B cell (primary cell): Measurements from ENCODE around the gene UBE2O. TPM values are rescaled to one million over a fixed set of nuclear protein-coding genes. Genes with fewer than 3 reads are reported as not detected.

ENCODE experiments used
- ATAC-seq: fragments of 200-7000 bp; cut with Tn5 transposase; one replicate; pipeline ENCODE4 v1.10.0; 2021; ENCODE audit warnings: low read depth, mild to moderate bottlenecking, moderate number of reproducible peaks, moderate library complexity
- CTCF ChIA-PET: fragments of 350-600 bp; sonication (Branson Sonifier 250); formaldehyde crosslinking; loops from one replicate; lab custom pipeline; 2021; ENCODE audit warnings: antibody characterized with exemption, inconsistent platforms; lab: Charles Lee
- POLR2A ChIA-PET: fragments of 350-600 bp; sonication (Branson Sonifier 250); formaldehyde crosslinking; loops from one replicate; lab custom pipeline; 2021; ENCODE audit warnings: antibody characterized with exemption; lab: Charles Lee
- DNase-seq: peaks from one replicate; pipeline ENCODE4 v3.0.0; 2013
- H2AFZ ChIP-seq: 2 replicates; pipeline ENCODE4 v1.6.1; 2012; ENCODE audit warnings: mild to moderate bottlenecking, low read depth, low read length; ENCODE audit not compliant: insufficient read depth, poor library complexity, severe bottlenecking
- H3K27ac ChIP-seq, 2 donors: 1 replicate in 1 of 2; 2 replicates in 1 of 2; pipeline ENCODE4 v1.5.1; 2012 to 2013; ENCODE audit warnings: low read length in 2 of 2, mild to moderate bottlenecking in 2 of 2, moderate library complexity in 1 of 2
- H3K27me3 ChIP-seq, 4 experiments: fragments of 200-600 bp in 1 of 4; sonication (generic) in 1 of 4; replicated peaks in 1 of 4; 1 replicate in 2 of 4; 2 replicates in 2 of 4; pipeline versions ENCODE4 v1.6.1 to v1.7.0; 2013 to 2016; ENCODE audit warnings: low read length in 3 of 4, mild to moderate bottlenecking in 2 of 4, mixed read lengths in 1 of 4, moderate library complexity in 1 of 4; ENCODE audit not compliant: insufficient read depth in 4 of 4, control insufficient read depth in 3 of 4; ENCODE audit errors: control extremely low read depth in 1 of 4
- H3K36me3 ChIP-seq, 2 experiments: replicated peaks in 1 of 2; 1 replicate in 1 of 2; 2 replicates in 1 of 2; pipeline versions ENCODE4 v1.6.1 to v1.7.1; 2013; ENCODE audit warnings: low read length in 1 of 2; ENCODE audit not compliant: insufficient read depth in 2 of 2, control insufficient read depth in 1 of 2; ENCODE audit errors: control extremely low read depth in 1 of 2, extremely low read depth in 1 of 2
- H3K4me1 ChIP-seq, 2 donors: fragments of 200-600 bp in 1 of 2; sonication (generic) in 1 of 2; 1 replicate in 1 of 2; 2 replicates in 1 of 2; pipeline versions ENCODE4 v1.5.1 to v1.6.1; 2013 to 2017; ENCODE audit warnings: low read length in 2 of 2; ENCODE audit not compliant: control insufficient read depth in 2 of 2, insufficient read depth in 2 of 2
- H3K4me2 ChIP-seq: replicated peaks from 2 replicates; pipeline ENCODE3; 2012; ENCODE audit warnings: mild to moderate bottlenecking, low read depth, low read length; ENCODE audit not compliant: poor library complexity, severe bottlenecking
- H3K4me3 ChIP-seq, 5 experiments: fragments of 200-600 bp in 1 of 5; sonication (generic) in 1 of 5; 1 replicate in 3 of 5; 2 replicates in 2 of 5; pipeline versions ENCODE4 v1.5.1 to v1.7.0; 2011 to 2016; ENCODE audit warnings: low read length in 4 of 5, mild to moderate bottlenecking in 4 of 5, low read depth in 2 of 5, control low read depth in 1 of 5, moderate library complexity in 1 of 5; ENCODE audit not compliant: insufficient read depth in 1 of 5; ENCODE audit errors: control extremely low read depth in 1 of 5, extremely low read depth in 1 of 5
- H3K79me2 ChIP-seq: fragments of 200-600 bp; sonication (generic); one replicate; pipeline ENCODE4 v1.6.0; 2016; ENCODE audit warnings: low read length; ENCODE audit not compliant: control insufficient read depth, insufficient read depth
- H3K9ac ChIP-seq: fragments of 200-600 bp; sonication (generic); 2 replicates; pipeline ENCODE4 v1.6.1; 2017; ENCODE audit warnings: mild to moderate bottlenecking, low read length, moderate library complexity
- H3K9me3 ChIP-seq, 3 donors: one replicate each; pipeline versions ENCODE4 v1.6.1 to v1.7.1; 2013; ENCODE audit warnings: low read length in 2 of 3; ENCODE audit not compliant: control insufficient read depth in 2 of 3, insufficient read depth in 1 of 3; ENCODE audit errors: control extremely low read depth in 1 of 3
- H4K20me1 ChIP-seq: 2 replicates; pipeline ENCODE4 v1.6.0; 2012; ENCODE audit warnings: mild to moderate bottlenecking, low read length; ENCODE audit not compliant: insufficient read depth, control insufficient read depth, poor library complexity, severe bottlenecking
- H3K27ac Mint-ChIP-seq: one replicate; pipeline ENCODE4 v1.8.0; 2021; ENCODE audit warnings: mixed read lengths
- H3K27me3 Mint-ChIP-seq: one replicate; pipeline ENCODE4 v1.8.0; 2021; ENCODE audit warnings: mixed read lengths
- H3K4me1 Mint-ChIP-seq: one replicate; pipeline ENCODE4 v1.8.0; 2021; ENCODE audit warnings: mixed read lengths
- H3K4me3 Mint-ChIP-seq: one replicate; pipeline ENCODE4 v1.8.0; 2021; ENCODE audit warnings: mixed read lengths
- H3K9me3 Mint-ChIP-seq: one replicate; pipeline ENCODE4 v1.8.0; 2022; ENCODE audit warnings: mixed read lengths; ENCODE audit not compliant: insufficient read depth
- CTCF ChIP-seq: fragments of 200-600 bp; IDR thresholded peaks from one replicate; pipeline ENCODE4 v1.8.0; 2022; ENCODE audit warnings: antibody characterized with exemption, mild to moderate bottlenecking
- EZH2 ChIP-seq: IDR thresholded peaks from 2 replicates; pipeline ENCODE4 v1.6.1; 2012; ENCODE audit warnings: borderline replicate concordance, low read depth, mild to moderate bottlenecking, moderate library complexity, low read length; ENCODE audit not compliant: insufficient read depth, poor library complexity, severe bottlenecking
- WGBS: methylation state at CpG from one replicate; pipeline ENCODE4 v1.1.5; 2013; ENCODE audit warnings: missing lambda C conversion rate; ENCODE audit not compliant: insufficient coverage; 5-methylcytosine and 5-hydroxymethylcytosine counted together
- intact Hi-C: fragments of 100-400 bp; cut with micrococcal nuclease; formaldehyde crosslinking; loops from one replicate; pipeline ENCODE4 v1.10.0; 2022
- polyA plus RNA-seq: library from polyadenylated mRNA; depleted of rRNA; stranded (reverse); fragments of >200 nt; gene quantifications from 2 replicates; pipeline ENCODE4 v1.2.3, GENCODE V29; 2012
- total RNA-seq, 2 donors: library from RNA; stranded (reverse); fragments of 120-200 nt in 1 of 2; gene quantifications; 1 replicate in 1 of 2; 2 replicates in 1 of 2; pipeline versions ENCODE4 v1.2.3 to v1.2.4, GENCODE V29; 2013 to 2022

The UBE2O gene
- total and polyA plus RNA-seq, 2 donors (not counting 1 experiment from before 2014, with no cell fraction given) = 41.3 to 54.0 TPM

GRCh38 chr17:76384987-76385891 lies 67.7 kb downstream of the UBE2O start:
- peaks cover 17% of the 10 kb centered on the region for H3K4me1 Mint-ChIP-seq
- Histone ChIP-seq H3K4me2 (peak overlapping the region; percentile 100), H3K9me3 (no peaks in the 10 kb centered on the region), H4K20me1 (peaks cover 11% of the 10 kb centered on the region), H3K27ac (no peak overlapping the region), H3K4me3 (peak overlapping the region; percentile 21 to 71 (median 58)), H3K4me1 (peaks cover 26 to 29% of the 10 kb centered on the region in 2 donors), H2AFZ (peak overlapping the region; percentile 85), H3K27me3 (peaks cover 0 to 24% (median 8%) of the 10 kb centered on the region in 4 experiments), H3K36me3 (peaks cover 0 to 3% of the 10 kb centered on the region in 2 experiments), H3K9ac (peak overlapping the region; percentile 70), H3K79me2 (no peaks in the 10 kb centered on the region)
- peak; percentile 66 for DNase-seq
- WGBS = 3% methylated on average over 74 of the region's 74 CpGs
- intact Hi-C loops = loop anchor here (1.0 kb wide), 1 partner anchor 31 kb away; no protein-coding TSS in a partner anchor
- POLR2A ChIA-PET = interaction anchor here (0.7 to 2.0 kb wide), 6 partner anchors 13 to 119 kb away, joined by 3 to 12 read pairs (median 4); partner anchors contain the start of gene PRPSAP1
- peaks cover 7% of the 10 kb centered on the region for H3K27me3 Mint-ChIP-seq
- peak; percentile 10 for ATAC-seq
- H3K27ac Mint-ChIP-seq = no peak overlapping the region
- CTCF ChIA-PET = interaction anchor here (0.9 to 10.1 kb wide), 20 partner anchors 8 to 527 kb away, joined by 3 to 94 read pairs (median 5); partner anchors contain the start of genes PRPSAP1 and UBE2O
- no peaks in the 10 kb centered on the region for H3K9me3 Mint-ChIP-seq
- peak; percentile 48 for TF ChIP-seq EZH2
- TF ChIP-seq CTCF = no peak
- peak overlapping the region; percentile 78 for H3K4me3 Mint-ChIP-seq
